H1 (cell line): ENCODE measurements around the gene ZNF426. TPM values are rescaled to one million over a fixed set of nuclear protein-coding genes. Genes with fewer than 3 reads are reported as not detected.

Experiments used
- ASH2L ChIP-seq: fragments of 200-600, 300-600 bp; sonication (generic); IDR thresholded peaks from one replicate; pipeline ENCODE4 v1.7.1; 2017; ENCODE audit warnings: low read length
- EGR1 ChIP-seq: IDR thresholded peaks from 2 replicates; pipeline ENCODE4 v1.6.1; 2011; ENCODE audit warnings: low read depth, low read length, borderline replicate concordance
- EZH2 ChIP-seq: fragments of 200-600 bp; sonication (generic); IDR thresholded peaks from 2 replicates; pipeline ENCODE4 v1.7.1; 2012; ENCODE audit warnings: low read depth, mild to moderate bottlenecking, moderate library complexity, low read length, inconsistent platforms; ENCODE audit not compliant: severe bottlenecking
- MAFK ChIP-seq: IDR thresholded peaks from 2 replicates; pipeline ENCODE4 v1.6.1; 2012; ENCODE audit warnings: low read depth, mild to moderate bottlenecking, improper control_type of control experiment, low read length
- POLR2A ChIP-seq, 2 experiments: IDR thresholded peaks; 1 replicate in 1 of 2; 2 replicates in 1 of 2; pipeline ENCODE4 v1.6.1; 2011; ENCODE audit warnings: low read depth in 2 of 2, low read length in 2 of 2, mild to moderate bottlenecking in 2 of 2; ENCODE audit errors: control extremely low read depth in 1 of 2
- TBP ChIP-seq: IDR thresholded peaks from 2 replicates; pipeline ENCODE4 v1.6.1; 2011; ENCODE audit warnings: low read depth, low read length, improper control_type of control experiment
- TCF12 ChIP-seq: IDR thresholded peaks from 2 replicates; pipeline ENCODE4 v1.6.1; 2011; ENCODE audit warnings: low read depth, mild to moderate bottlenecking, low read length
- polyA plus RNA-seq, 7 experiments: library from polyadenylated mRNA; depleted of rRNA in 3 of 7; stranded (reverse) in 5 of 7; unstranded in 2 of 7; fragments of >200 nt in 5 of 7; fragments of 200-250 nt in 2 of 7; gene quantifications; 1 replicate in 5 of 7; 2 replicates in 1 of 7; 4 replicates in 1 of 7; pipeline versions ENCODE4 v1.2.1 to v1.2.3, GENCODE V29; 2011 to 2013; ENCODE audit warnings: missing spikeins in 2 of 7, mixed read lengths in 2 of 7
- total RNA-seq: library from RNA; stranded (reverse); fragmentation: NEBNext Ultra II Directional; extraction: Animal tissue kit (Norgen Biotek cat#: 25700); gene quantifications from 2 replicates; pipeline ENCODE4 v1.2.1, GENCODE V29; 2021

The ZNF426 gene
- total and polyA plus RNA-seq, 2 of the 8 experiments (the other 6 are each of a cell fraction or from before 2014, with no cell fraction given), result 3.6 to 27.9 TPM

GRCh38 chr19:9586764-9587163 is 48.3 kb upstream of the ZNF426 start (continued):
- TF ChIP-seq EGR1, result no peak
- TF ChIP-seq MAFK, result no peak
- no peak for TF ChIP-seq ASH2L
- TF ChIP-seq EZH2, result no peak
- TF ChIP-seq TCF12, result no peak
- no peak for TF ChIP-seq TBP
- TF ChIP-seq POLR2A (IDR thresholded peaks at IDR 0.05; ENCODE audit: control extremely low read depth in 1 of 2, low read depth in 2 of 2, low read length in 2 of 2), result no peak
- TF ChIP-seq, all 59 proteins: peak for 3
